T-cell (primary cell): ENCODE measurements around the gene DNAJC24. TPM values are rescaled to one million over a fixed set of nuclear protein-coding genes. Genes with fewer than 3 reads are reported as not detected.

Experiments
- ATAC-seq, 4 experiments: fragments of 200-7000 bp in 3 of 4; fragments of 150-1000 bp in 1 of 4; cut with Tn5 transposase; replicated peaks in 1 of 4; 1 replicate in 3 of 4; 2 replicates in 1 of 4; pipeline ENCODE4 v1.10.0; 2021; ENCODE audit warnings: moderate library complexity in 3 of 4, mild to moderate bottlenecking in 2 of 4, moderate number of reproducible peaks in 1 of 4
- CTCF ChIA-PET, 2 donors: fragments of 300-600 bp; sonication (Branson Sonifier 250); formaldehyde crosslinking; loops; one replicate each; lab custom pipeline; 2022; ENCODE audit warnings: antibody characterized with exemption in 2 of 2; lab: Charles Lee
- POLR2A ChIA-PET, 2 donors: fragments of 300-600 bp; sonication (Branson Sonifier 250); formaldehyde crosslinking; loops; one replicate each; lab custom pipeline; 2022; ENCODE audit warnings: antibody characterized with exemption in 2 of 2; lab: Charles Lee
- DNase-seq, 35 experiments: peaks; one replicate each; pipeline versions ENCODE4 v3.0.0 to v3.0.0-alpha.2; 2013 to 2023
- H3K27ac ChIP-seq: one replicate; pipeline ENCODE4 v1.5.1; 2013; ENCODE audit warnings: low read length
- H3K27me3 ChIP-seq, 2 experiments: replicated peaks in 1 of 2; 1 replicate in 1 of 2; 2 replicates in 1 of 2; pipeline versions ENCODE4 v1.6.1 to v1.7.0; 2013; ENCODE audit warnings: low read length in 1 of 2, mixed read lengths in 1 of 2; ENCODE audit not compliant: control insufficient read depth in 2 of 2, insufficient read depth in 2 of 2; ENCODE audit errors: extremely low read depth in 1 of 2
- H3K36me3 ChIP-seq, 2 donors: 1 replicate in 1 of 2; 2 replicates in 1 of 2; pipeline versions ENCODE4 v1.6.1 to v1.7.0; 2013; ENCODE audit warnings: low read length in 1 of 2; ENCODE audit not compliant: control insufficient read depth in 2 of 2, insufficient read depth in 1 of 2; ENCODE audit errors: extremely low read depth in 1 of 2
- H3K4me1 ChIP-seq, 2 experiments: 1 replicate in 1 of 2; 2 replicates in 1 of 2; pipeline versions ENCODE4 v1.6.1 to v1.7.0; 2013; ENCODE audit warnings: low read length in 2 of 2, mixed read lengths in 1 of 2; ENCODE audit not compliant: insufficient read depth in 2 of 2, control insufficient read depth in 1 of 2; ENCODE audit errors: extremely low read depth in 1 of 2
- H3K4me3 ChIP-seq, 2 donors: 1 replicate in 1 of 2; 2 replicates in 1 of 2; pipeline versions ENCODE4 v1.5.1 to v1.7.0; 2013; ENCODE audit warnings: mild to moderate bottlenecking in 2 of 2, low read length in 1 of 2, moderate library complexity in 1 of 2; ENCODE audit not compliant: control insufficient read depth in 1 of 2; ENCODE audit errors: extremely low read depth in 1 of 2
- H3K9me3 ChIP-seq: 2 replicates; pipeline ENCODE4 v1.7.0; 2013
- H3K27ac Mint-ChIP-seq, 2 donors: one replicate each; pipeline ENCODE4 v1.8.0; 2020 to 2021; ENCODE audit warnings: mild to moderate bottlenecking in 2 of 2, mixed read lengths in 2 of 2
- H3K27me3 Mint-ChIP-seq, 2 donors: one replicate each; pipeline ENCODE4 v1.8.0; 2021 to 2022; ENCODE audit warnings: mixed read lengths in 2 of 2
- H3K36me3 Mint-ChIP-seq: one replicate; pipeline ENCODE4 v1.8.0; 2021; ENCODE audit warnings: mixed read lengths
- H3K4me1 Mint-ChIP-seq, 3 donors: one replicate each; pipeline ENCODE4 v1.8.0; 2020 to 2022; ENCODE audit warnings: mixed read lengths in 3 of 3, mild to moderate bottlenecking in 1 of 3
- H3K4me3 Mint-ChIP-seq, 3 donors: one replicate each; pipeline ENCODE4 v1.8.0; 2020 to 2022; ENCODE audit warnings: mild to moderate bottlenecking in 3 of 3, mixed read lengths in 3 of 3, moderate library complexity in 3 of 3
- H3K9me3 Mint-ChIP-seq, 3 donors: one replicate each; pipeline ENCODE4 v1.8.0; 2020 to 2022; ENCODE audit warnings: mixed read lengths in 3 of 3
- WGBS: methylation state at CpG from one replicate; pipeline ENCODE4 v1.1.5; 2013; ENCODE audit warnings: missing lambda C conversion rate; ENCODE audit not compliant: insufficient coverage; 5-methylcytosine and 5-hydroxymethylcytosine counted together
- total RNA-seq, 35 experiments: library from RNA in 6 of 35; stranded (reverse) in 6 of 35; fragments of 120-200 nt in 1 of 35; gene quantifications; one replicate each; pipeline versions ENCODE4 v1.2.1 to v1.2.4 and lab custom pipeline; 2013 to 2026

DNAJC24 gene
- total RNA-seq, 5 donors from 2014 or later (not counting 1 experiment from before 2014, with no cell fraction given) = 15.0 to 23.4 (median 18.4) TPM

DNA sequence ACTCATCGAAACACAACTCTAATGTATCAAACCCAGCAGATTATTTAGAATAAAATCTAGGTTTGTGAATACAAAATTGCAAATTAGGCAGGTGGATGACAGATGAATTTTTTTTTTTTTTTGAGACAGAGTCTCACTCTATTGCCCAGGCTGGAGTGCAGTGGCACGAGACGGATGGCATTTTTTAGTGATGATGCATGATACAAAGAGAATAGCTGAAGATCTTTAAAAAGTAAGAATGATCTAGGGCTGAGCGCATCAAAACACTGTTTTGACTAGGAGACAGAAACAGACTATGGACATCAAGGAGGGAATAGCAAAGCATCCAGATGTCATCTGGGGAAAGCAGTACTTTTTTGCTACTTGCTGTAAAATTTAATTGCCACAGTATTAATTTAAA is 76.0 kb downstream of the DNAJC24 start:
- WGBS = 100% methylated on average over 2 of the region's 4 CpGs
- Histone ChIP-seq H3K27me3 (no peaks in the 10 kb centered on the region), H3K4me1 (no peaks in the 10 kb centered on the region), H3K27ac (no peak overlapping the region), H3K36me3 (peaks cover 0 to 3% of the 10 kb centered on the region in 2 donors), H3K4me3 (no peak overlapping the region), H3K9me3 (no peaks in the 10 kb centered on the region)
- DNase-seq (no peak), ATAC-seq (no peak)
- Mint-ChIP-seq H3K36me3 (peaks cover 36% of the 10 kb centered on the region), H3K27ac (no peak overlapping the region), H3K4me1 (peaks cover 0 to 4% (median 0%) of the 10 kb centered on the region in 3 donors), H3K9me3 (no peaks in the 10 kb centered on the region), H3K4me3 (no peak overlapping the region), H3K27me3 (no peaks in the 10 kb centered on the region)
- ChIA-PET CTCF (no interaction called here), POLR2A (no interaction called here)

GRCh38 chr11:31449040-31449439 is 79.4 kb downstream of the DNAJC24 start:
- Histone ChIP-seq H3K4me1 (no peaks in the 10 kb centered on the region), H3K27ac (no peak overlapping the region), H3K9me3 (no peaks in the 10 kb centered on the region), H3K36me3 (peaks cover 3 to 5% of the 10 kb centered on the region in 2 donors), H3K27me3 (no peaks in the 10 kb centered on the region), H3K4me3 (no peak overlapping the region)
- DNase-seq = no peak
- peaks cover 62% of the 10 kb centered on the region for H3K36me3 Mint-ChIP-seq
- H3K27me3 Mint-ChIP-seq = no peaks in the 10 kb centered on the region
- peaks cover 0 to 4% (median 0%) of the 10 kb centered on the region in 3 donors for H3K4me1 Mint-ChIP-seq
- CTCF ChIA-PET = no interaction called here
- no peak overlapping the region for H3K27ac Mint-ChIP-seq
- H3K9me3 Mint-ChIP-seq = no peaks in the 10 kb centered on the region
- WGBS = no CpG with 5 or more reads among the region's 2 CpGs
- no peak overlapping the region for H3K4me3 Mint-ChIP-seq
- ATAC-seq = no peak
- POLR2A ChIA-PET = interaction anchor here in 1 of 2 donors (0.5 kb wide), 1 partner anchor 19 kb away, joined by 5 read pairs; no protein-coding TSS in a partner anchor

DNA sequence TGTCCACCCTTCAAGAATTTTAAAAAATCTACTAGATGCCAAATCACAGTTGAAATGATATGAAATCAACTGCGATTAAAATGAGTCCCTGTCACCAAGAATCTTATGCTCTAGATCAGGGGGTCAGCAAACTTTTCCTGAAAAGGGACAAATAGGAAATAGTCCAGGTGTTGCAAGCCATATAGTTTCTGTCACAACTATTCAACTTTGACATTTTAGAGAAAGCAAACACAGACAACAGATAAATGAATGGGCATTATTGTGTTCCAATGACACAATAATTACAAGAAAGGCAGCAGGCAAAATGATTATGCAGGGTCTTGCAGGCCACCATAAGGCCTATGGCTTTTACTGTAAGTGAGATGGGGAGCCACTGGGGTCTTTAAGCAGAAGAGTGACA is 81.2 kb downstream of the DNAJC24 start:
- Mint-ChIP-seq H3K4me1 (peaks cover 0 to 4% (median 0%) of the 10 kb centered on the region in 3 donors), H3K27me3 (no peaks in the 10 kb centered on the region), H3K36me3 (peaks cover 65% of the 10 kb centered on the region), H3K27ac (no peak overlapping the region), H3K9me3 (no peaks in the 10 kb centered on the region), H3K4me3 (no peak overlapping the region)
- H3K36me3 ChIP-seq = peaks cover 3 to 5% of the 10 kb centered on the region in 2 donors
- no peak for DNase-seq
- H3K9me3 ChIP-seq = no peaks in the 10 kb centered on the region
- ChIA-PET CTCF (no interaction called here), POLR2A (no interaction called here)
- no peak overlapping the region for H3K4me3 ChIP-seq
- no peaks in the 10 kb centered on the region for H3K27me3 ChIP-seq
- no peak overlapping the region for H3K27ac ChIP-seq
- 100% methylated on average over 1 of the region's 1 CpG for WGBS
- ATAC-seq = no peak
- no peaks in the 10 kb centered on the region for H3K4me1 ChIP-seq

- CTCF ChIA-PET = no interaction called here
- H3K4me3 ChIP-seq = no peak overlapping the region
- H3K36me3 ChIP-seq = peaks cover 0 to 5% of the 10 kb centered on the region in 2 donors
- DNase-seq = no peak
- H3K27ac ChIP-seq = no peak overlapping the region
- no peaks in the 10 kb centered on the region for H3K27me3 Mint-ChIP-seq
- no peaks in the 10 kb centered on the region for H3K9me3 ChIP-seq
- no peak overlapping the region for H3K27ac Mint-ChIP-seq
- WGBS = no CpG with 5 or more reads among the region's 3 CpGs
- POLR2A ChIA-PET = no interaction called here
- H3K36me3 Mint-ChIP-seq = peaks cover 60% of the 10 kb centered on the region
- H3K4me3 Mint-ChIP-seq = no peak overlapping the region
- no peaks in the 10 kb centered on the region for H3K4me1 ChIP-seq
- H3K27me3 ChIP-seq = no peaks in the 10 kb centered on the region
- no peak for ATAC-seq
- H3K4me1 Mint-ChIP-seq = peaks cover 0 to 7% (median 2%) of the 10 kb centered on the region in 3 donors
- no peaks in the 10 kb centered on the region for H3K9me3 Mint-ChIP-seq
Observed at GRCh38 chr11:31455177-31455576, 85.5 kb downstream of the DNAJC24 start.

GRCh38 chr11:31464436-31464835 is 94.8 kb downstream of the DNAJC24 start:
- WGBS = 100% methylated on average over 2 of the region's 3 CpGs
- H3K9me3 Mint-ChIP-seq = peaks cover 11 to 23% (median 13%) of the 10 kb centered on the region in 3 donors
- no peak overlapping the region for H3K4me3 Mint-ChIP-seq
- DNase-seq (no peak), ATAC-seq (no peak)
- no peaks in the 10 kb centered on the region for H3K27me3 Mint-ChIP-seq
- Histone ChIP-seq H3K4me1 (no peaks in the 10 kb centered on the region), H3K27me3 (no peaks in the 10 kb centered on the region), H3K36me3 (no peaks in the 10 kb centered on the region), H3K27ac (no peak overlapping the region), H3K4me3 (no peak overlapping the region), H3K9me3 (peaks cover 10% of the 10 kb centered on the region)
- POLR2A ChIA-PET = no interaction called here
- peaks cover 56% of the 10 kb centered on the region for H3K36me3 Mint-ChIP-seq
- peaks cover 1 to 11% (median 6%) of the 10 kb centered on the region in 3 donors for H3K4me1 Mint-ChIP-seq
- CTCF ChIA-PET = no interaction called here
- H3K27ac Mint-ChIP-seq = no peak overlapping the region

GRCh38 chr11:31474083-31474482 is 104.4 kb downstream of the DNAJC24 start:
- H3K4me3 ChIP-seq = no peak overlapping the region
- Mint-ChIP-seq H3K36me3 (peaks cover 31% of the 10 kb centered on the region), H3K27ac (no peak overlapping the region), H3K4me1 (peaks cover 0 to 5% (median 1%) of the 10 kb centered on the region in 3 donors), H3K27me3 (no peaks in the 10 kb centered on the region), H3K4me3 (no peak overlapping the region), H3K9me3 (peaks cover 0 to 3% (median 3%) of the 10 kb centered on the region in 3 donors)
- H3K36me3 ChIP-seq = no peaks in the 10 kb centered on the region
- H3K9me3 ChIP-seq = no peaks in the 10 kb centered on the region
- ATAC-seq (no peak), DNase-seq (no peak)
- ChIA-PET CTCF (no interaction called here), POLR2A (no interaction called here)
- H3K27me3 ChIP-seq = no peaks in the 10 kb centered on the region
- H3K27ac ChIP-seq = no peak overlapping the region
- no peaks in the 10 kb centered on the region for H3K4me1 ChIP-seq
